Activated CD8-positive, alpha-beta memory T cell treated with anti-CD3 and anti-CD28 coated beads for 4 hours (primary cell): ENCODE results near the gene DST.

Source experiments
- DNase-seq, 2 donors: peaks; one replicate each; pipeline ENCODE4 v3.0.0-alpha.2; 2020; ENCODE audit warnings: low read depth in 2 of 2

The DST gene

DNA sequence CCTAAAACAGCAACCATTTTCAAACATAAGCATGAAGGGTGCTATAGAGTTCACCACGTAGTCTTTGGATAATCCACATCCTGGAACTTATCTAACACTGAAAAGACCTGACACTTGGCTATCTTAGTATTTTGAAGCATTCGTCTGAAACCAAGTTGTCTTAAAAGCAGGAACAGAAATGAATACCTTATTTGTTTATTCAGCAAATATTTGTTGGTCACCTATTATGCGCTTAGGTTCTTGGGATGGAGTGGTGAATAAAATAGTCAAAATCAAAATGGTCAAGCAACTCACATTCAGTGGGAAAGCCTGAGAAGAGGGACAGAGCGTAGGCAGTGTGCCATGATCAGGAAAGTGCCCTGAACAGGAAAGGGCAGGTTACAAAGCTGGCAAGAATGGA is 206.9 kb downstream of the DST start:
- no peak for DNase-seq

DNA sequence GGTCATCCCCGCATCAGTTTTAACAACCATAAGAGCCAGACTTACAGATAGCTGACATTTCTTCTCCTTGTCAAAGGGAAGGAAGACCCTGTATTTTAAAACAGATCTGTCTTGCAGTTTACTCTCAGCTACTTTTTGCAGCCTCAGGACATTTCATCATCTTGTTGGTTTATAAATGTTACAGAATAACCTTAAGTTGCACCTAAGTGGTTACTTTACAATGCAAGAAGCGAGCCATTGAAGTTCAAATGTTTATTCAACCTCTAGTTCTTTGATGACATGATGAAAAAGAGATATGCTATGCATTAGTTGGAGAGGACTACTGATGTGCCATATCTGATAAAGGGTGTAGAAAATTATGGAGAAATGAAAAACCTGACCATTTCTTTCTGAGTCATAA is 207.4 kb downstream of the DST start:
- no peak for DNase-seq

DNA sequence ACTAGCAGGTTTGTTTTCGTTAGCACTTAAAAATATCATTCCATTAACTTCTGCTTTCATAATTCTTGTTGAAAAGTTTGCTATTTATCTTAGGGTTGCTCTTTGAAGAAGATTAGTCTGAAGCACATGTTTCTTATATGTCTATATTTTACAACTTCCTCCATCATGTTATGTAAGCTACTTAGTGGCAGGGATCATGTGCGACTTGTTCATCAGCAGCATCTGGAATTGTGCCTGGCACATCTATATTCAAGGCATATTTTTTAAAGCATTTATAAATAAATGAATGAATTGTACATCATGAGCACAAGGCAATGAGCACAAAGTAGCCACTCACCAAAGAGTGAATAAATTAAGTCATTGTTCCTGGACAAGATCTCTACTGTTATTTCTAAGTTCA is 208.1 kb downstream of the DST start:
- no peak for DNase-seq

DNA sequence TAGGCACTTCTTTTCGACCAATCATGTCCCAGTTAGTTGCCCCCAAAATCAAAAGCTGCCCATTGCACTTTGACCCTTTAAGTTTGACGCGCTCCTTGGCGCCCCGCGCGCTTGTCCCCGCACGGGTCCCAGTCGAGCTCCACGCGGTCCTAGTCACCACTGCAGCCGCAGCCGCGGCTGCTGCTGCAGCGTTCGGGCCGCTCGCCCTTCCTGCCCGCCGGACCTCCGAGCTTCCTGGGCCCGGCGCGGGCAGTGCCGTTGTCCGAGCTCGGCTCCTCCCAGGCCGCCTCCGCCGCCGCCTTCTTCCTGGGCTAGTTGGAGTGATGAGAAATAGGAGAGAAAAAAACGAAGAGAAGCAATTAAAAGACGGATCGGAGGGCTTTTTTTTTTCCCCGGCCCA is 209.6 kb downstream of the DST start:
- DNase-seq = no peak

DNA sequence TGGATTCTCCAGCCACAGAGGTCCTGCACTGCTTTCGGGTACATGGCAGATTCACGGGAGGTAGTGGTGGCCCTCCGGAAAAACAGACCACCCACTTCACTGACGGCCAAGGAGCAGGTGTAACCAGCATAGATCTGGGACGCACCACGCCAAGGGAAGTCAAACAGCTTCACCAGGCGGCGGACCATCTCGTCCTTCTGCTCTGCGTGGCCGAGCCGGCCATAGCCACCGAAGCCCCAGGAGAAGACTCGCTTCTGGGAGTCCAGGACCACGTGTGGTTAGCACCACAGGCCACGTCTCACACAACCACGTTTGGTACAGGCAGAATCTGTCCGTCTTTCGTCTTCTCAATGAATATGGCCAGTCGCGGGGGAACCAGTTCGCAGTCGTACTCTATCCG is 210.5 kb downstream of the DST start:
- DNase-seq = no peak

DNA sequence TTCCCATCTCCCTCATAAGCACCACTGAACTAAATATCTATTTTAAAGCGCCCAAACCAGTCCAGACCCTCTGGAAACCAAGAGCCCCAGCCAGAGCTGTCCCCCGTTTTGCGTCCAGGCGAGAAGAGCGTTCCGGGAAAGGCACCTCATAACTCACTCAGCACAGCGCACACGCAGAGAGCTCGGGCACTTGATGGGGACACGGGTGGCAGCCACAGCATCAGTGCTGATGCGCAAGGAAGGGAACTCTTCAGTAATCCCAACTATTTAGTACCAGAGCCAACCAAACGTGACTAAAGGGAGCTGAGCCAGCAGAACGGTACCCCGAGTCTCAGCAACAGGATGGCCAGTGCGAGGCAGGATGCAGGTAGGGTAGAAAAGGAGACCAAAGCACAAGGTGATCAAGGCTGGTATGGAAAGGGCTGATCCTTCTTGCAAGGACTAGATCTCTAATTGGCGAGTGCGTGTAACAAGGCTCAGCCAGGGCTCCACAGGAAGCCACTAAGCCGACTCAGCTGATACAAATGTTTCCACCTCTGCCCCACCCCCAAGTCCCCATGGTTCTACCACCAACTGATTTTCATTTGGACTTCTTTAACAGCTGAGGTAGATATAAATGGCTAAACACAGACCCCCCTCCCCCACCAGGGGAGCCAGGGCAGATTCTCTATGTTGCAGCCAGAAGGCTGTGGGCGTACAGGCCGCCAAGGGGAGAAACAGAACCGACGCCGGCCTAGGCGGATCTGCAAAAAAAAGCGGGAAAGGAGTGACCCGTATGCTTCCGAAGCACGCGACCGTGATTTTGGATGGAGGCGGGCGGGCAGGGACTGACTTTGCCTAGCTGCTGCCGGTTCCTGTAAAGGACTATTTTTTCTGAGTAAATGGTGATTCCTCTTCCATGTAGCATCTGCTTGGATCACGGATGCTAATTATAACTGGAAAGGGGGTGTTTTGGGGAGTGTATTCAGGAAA is 211.8 kb downstream of the DST start:
- no peak for DNase-seq

DNA sequence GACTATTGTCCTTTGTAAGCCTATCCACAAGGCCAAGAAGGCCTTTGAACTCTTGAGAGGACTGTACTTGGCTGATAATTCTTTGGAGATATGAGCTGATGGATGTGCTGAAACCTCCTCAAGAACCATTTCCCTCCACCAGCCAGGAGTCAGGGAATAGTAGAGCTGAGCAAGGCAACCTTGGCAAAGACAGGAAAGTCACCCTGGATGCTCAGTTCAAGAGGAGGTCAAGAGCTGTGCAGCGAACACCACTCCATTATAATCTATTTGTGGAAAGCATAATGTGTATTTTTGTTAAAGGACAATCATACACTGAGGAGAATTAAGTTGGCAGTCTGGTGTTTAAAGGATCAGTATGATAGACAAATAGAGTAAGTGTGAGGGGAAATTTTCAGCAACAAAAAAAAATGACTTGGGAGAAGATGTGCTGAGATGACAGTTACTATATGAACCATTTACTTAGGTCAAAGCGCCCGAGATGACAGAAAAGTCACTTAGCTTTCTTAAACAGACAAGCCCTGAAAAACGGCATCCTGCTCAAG is 218.1 kb downstream of the DST start:
- no peak for DNase-seq

DNA sequence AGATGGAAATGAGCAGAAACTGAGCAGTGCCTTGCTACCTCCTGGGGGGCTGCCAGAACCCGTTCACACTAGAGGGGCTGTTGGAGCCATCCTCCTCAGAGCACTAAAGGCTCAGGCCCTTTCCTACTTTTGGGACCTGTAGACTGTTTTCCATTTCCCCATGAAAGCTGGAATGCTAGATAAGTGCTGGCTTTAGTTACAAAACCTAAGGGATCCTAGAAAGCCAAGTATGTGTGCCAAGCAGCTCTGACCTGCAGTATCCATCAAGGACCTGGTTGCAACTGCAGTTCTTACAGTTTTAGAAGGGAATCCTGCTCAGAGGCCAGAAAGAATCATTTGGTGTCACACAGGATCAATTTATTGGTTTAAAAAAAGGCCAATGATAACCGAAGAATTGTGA is 218.6 kb downstream of the DST start:
- DNase-seq = no peak

DNA sequence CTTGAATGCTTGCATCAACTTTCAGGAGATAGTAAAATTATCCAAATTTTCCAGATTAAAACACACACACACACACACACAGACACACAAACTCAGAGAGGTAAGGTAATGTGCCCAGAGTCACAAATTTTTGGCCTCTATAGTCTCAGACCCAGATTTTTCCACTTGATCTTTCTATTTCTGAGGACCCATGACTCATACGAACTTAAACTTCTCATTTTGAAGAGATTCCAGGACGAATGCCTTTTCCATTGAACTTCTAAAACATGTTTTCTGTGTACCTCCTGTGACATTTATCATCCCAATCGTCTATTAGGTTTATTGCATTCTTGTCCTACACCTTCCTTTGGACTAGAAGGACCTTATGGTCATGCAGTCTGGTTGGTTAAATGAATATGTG is 222.4 kb downstream of the DST start:
- no peak for DNase-seq

DNA sequence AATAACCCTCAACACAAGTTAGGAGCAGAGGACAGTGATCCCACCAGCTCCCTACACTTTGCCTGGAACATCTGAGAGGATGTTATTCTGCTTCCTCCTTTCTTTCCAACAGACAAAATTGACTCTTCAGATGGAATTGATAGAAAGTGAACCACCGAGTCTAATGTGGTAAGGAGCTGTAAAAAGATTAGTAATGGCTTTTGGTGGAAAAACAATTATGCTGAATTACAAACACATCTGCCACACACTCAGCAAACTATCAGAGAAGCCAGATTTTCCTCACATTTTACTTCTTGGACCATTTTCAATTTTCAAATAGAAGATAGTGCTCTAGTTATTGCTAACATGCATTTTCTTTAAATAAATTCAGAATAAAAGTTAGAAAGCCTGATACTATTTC is 223.5 kb downstream of the DST start:
- DNase-seq = no peak

DNA sequence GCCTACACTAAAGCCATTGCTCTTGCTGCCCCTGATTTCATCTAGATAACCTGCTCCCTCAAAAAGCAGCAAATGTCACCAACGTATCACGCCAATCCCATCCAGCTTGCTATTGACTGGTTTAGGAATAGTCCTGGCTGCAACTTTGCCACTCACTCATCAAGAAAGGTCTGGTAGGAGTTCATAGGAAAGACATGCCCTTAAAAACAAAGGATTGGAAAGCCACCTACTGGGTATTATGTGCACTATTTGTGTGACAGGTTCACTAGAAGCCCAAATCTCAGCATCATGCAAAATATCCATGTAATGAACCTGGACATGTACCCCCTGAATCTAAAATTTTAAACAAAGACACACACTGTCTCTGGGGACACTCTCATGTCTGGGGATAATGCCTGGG is 224.9 kb downstream of the DST start:
- DNase-seq = no peak

DNA sequence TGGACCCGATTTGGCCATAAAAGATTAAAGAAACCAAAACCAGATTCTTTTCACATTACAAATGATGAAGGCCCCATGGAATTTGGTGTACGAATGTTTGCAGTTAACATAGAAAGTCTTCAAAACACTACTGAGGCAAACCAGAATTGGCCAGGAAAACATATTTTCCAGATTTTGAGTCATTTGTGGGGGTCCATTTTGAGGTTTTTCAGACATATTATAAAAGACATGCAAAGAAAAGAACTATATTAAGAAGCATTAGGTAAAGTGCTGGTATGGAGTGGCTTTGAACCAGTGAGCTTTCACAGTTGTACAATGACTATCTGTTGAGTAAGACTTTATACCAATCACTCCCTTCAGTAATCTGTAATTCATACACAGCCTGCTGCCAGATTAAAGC is 226.4 kb downstream of the DST start:
- no peak for DNase-seq

DNA sequence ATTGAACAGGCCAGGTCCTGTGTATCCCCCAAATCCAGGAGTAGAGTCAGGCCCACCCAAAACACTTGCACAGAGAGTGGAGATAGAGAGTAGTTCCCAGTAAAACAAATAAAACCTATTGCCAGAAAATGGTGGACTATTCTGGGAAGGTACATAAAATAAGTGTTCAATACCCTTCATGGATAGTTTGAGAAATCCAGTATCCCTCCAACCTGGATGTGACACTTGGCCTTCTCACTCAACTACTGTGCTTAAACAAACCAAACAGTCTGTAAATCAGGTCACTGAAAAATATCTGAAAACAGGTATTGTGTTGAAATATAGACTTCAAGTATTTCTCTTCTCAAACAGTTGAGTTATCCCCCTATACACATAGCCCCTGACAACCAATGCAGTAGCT is 233.7 kb downstream of the DST start:
- no peak for DNase-seq
